Endothelial cell of umbilical vein (primary cell): ENCODE data around the gene GPR108.

Experiments used
- CTCF ChIP-seq, 2 donors: IDR thresholded peaks; 1 replicate in 1 of 2; 2 replicates in 1 of 2; pipeline ENCODE4 v1.5.1; 2011; ENCODE audit warnings: low read length in 2 of 2, mild to moderate bottlenecking in 2 of 2, moderate library complexity in 2 of 2, control low read depth in 1 of 2, inconsistent platforms in 1 of 2, low read depth in 1 of 2; ENCODE audit not compliant: insufficient read depth in 1 of 2; ENCODE audit errors: extremely low read depth in 1 of 2
- MAX ChIP-seq: IDR thresholded peaks from 2 replicates; pipeline ENCODE4 v1.6.1; 2011; ENCODE audit not compliant: insufficient read depth, insufficient read length
- POLR2A ChIP-seq: IDR thresholded peaks from 2 replicates; pipeline ENCODE4 v1.6.1; 2012; ENCODE audit warnings: low read depth, mild to moderate bottlenecking, control low read depth, low read length
- POLR2AphosphoS5 ChIP-seq: IDR thresholded peaks from 2 replicates; pipeline ENCODE4 v1.6.1; 2012; ENCODE audit warnings: low read depth, mild to moderate bottlenecking, control low read depth, low read length, moderate library complexity; ENCODE audit not compliant: insufficient read depth

- TF ChIP-seq POLR2A, result no peak
- no peak for TF ChIP-seq MAX
- TF ChIP-seq POLR2AphosphoS5, result no peak
- no peak for TF ChIP-seq CTCF (IDR thresholded peaks at IDR 0.05; ENCODE audit: extremely low read depth in 1 of 2, insufficient read depth in 1 of 2, low read depth in 1 of 2, low read length in 2 of 2)
Observed at GRCh38 chr19:6714749-6715555, 22.4 kb downstream of the GPR108 start.
